Renal pelvis (tissue), 12 donors: ENCODE results near the gene RPL35A. TPM values are rescaled to one million over a fixed set of nuclear protein-coding genes. Genes with fewer than 3 reads are reported as not detected.
"Not testable (repeated sequence)": the region's sequence is repeated elsewhere in the genome, so short reads cannot be mapped to it uniquely, and the experiment has no call there.

Experiments used
- DNase-seq: peaks from one replicate; pipeline ENCODE4 v3.0.0-alpha.2; 2013
- long read RNA-seq, 16 experiments: transcript quantifications; one replicate each; lab custom pipeline, GENCODE V29; 2026
- polyA plus RNA-seq, 3 donors: library from polyadenylated mRNA; unstranded; fragments of 120-200 nt; gene quantifications; one replicate each; pipeline ENCODE4 v1.2.1, GENCODE V29; 2013; ENCODE audit not compliant: insufficient read length in 3 of 3

The RPL35A gene
- 1,000 to 10,000 TPM; 1,624 to 1,796 (median 1,751) TPM for polyA plus RNA-seq
- long read RNA-seq, donor 1, transcript RPL35A-205 (5 exons, 553 nt) = minor isoform, 52 of 2,975 reads
- long read RNA-seq, donor 1, transcript RPL35A-206 (5 exons, 1,444 nt) = major isoform, 1,335 of 2,975 reads
- long read RNA-seq, donor 1, transcript RPL35A-208 (4 exons, 677 nt) = minor isoform, 101 of 2,975 reads
- long read RNA-seq, donor 1, transcript RPL35A-207 (2 exons, 687 nt) = minor isoform, 71 of 2,975 reads
- long read RNA-seq, donor 1, partial matches to known transcripts = 1,248 of 2,975 reads
- long read RNA-seq, donor 1, other reads (novel, unspliced or antisense) = 142 of 2,975 reads
- long read RNA-seq, donor 2, transcript RPL35A-208 (4 exons, 677 nt) = minor isoform, 202 of 3,667 reads
- long read RNA-seq, donor 2, transcript RPL35A-205 (5 exons, 553 nt) = minor isoform, 77 of 3,667 reads
- long read RNA-seq, donor 2, transcript RPL35A-206 (5 exons, 1,444 nt) = major isoform, 1,660 of 3,667 reads
- long read RNA-seq, donor 2, transcript RPL35A-207 (2 exons, 687 nt) = minor isoform, 129 of 3,667 reads
- long read RNA-seq, donor 2, partial matches to known transcripts = 1,388 of 3,667 reads
- long read RNA-seq, donor 2, other reads (novel, unspliced or antisense) = 156 of 3,667 reads
- long read RNA-seq, donor 3, transcript RPL35A-206 (5 exons, 1,444 nt) = major isoform, 1,279 of 3,518 reads
- long read RNA-seq, donor 3, transcript RPL35A-205 (5 exons, 553 nt) = minor isoform, 39 of 3,518 reads
- long read RNA-seq, donor 3, transcript RPL35A-208 (4 exons, 677 nt) = minor isoform, 215 of 3,518 reads
- long read RNA-seq, donor 3, transcript RPL35A-207 (2 exons, 687 nt) = minor isoform, 153 of 3,518 reads
- long read RNA-seq, donor 3, partial matches to known transcripts = 1,655 of 3,518 reads
- long read RNA-seq, donor 3, other reads (novel, unspliced or antisense) = 132 of 3,518 reads
- long read RNA-seq, donor 4, transcript RPL35A-206 (5 exons, 1,444 nt) = major isoform, 1,860 of 4,381 reads
- long read RNA-seq, donor 4, transcript RPL35A-208 (4 exons, 677 nt) = minor isoform, 239 of 4,381 reads
- long read RNA-seq, donor 4, transcript RPL35A-207 (2 exons, 687 nt) = minor isoform, 185 of 4,381 reads
- long read RNA-seq, donor 4, transcript RPL35A-205 (5 exons, 553 nt) = minor isoform, 74 of 4,381 reads
- long read RNA-seq, donor 4, partial matches to known transcripts = 1,705 of 4,381 reads
- long read RNA-seq, donor 4, other reads (novel, unspliced or antisense) = 273 of 4,381 reads
- long read RNA-seq, donor 5, transcript RPL35A-205 (5 exons, 553 nt) = minor isoform, 33 of 1,680 reads
- long read RNA-seq, donor 5, transcript RPL35A-207 (2 exons, 687 nt) = minor isoform, 68 of 1,680 reads
- long read RNA-seq, donor 5, transcript RPL35A-206 (5 exons, 1,444 nt) = major isoform, 869 of 1,680 reads
- long read RNA-seq, donor 5, transcript RPL35A-208 (4 exons, 677 nt) = minor isoform, 44 of 1,680 reads
- long read RNA-seq, donor 5, partial matches to known transcripts = 566 of 1,680 reads
- long read RNA-seq, donor 5, other reads (novel, unspliced or antisense) = 77 of 1,680 reads
- long read RNA-seq, donor 6, transcript RPL35A-207 (2 exons, 687 nt) = minor isoform, 79 of 1,946 reads
- long read RNA-seq, donor 6, transcript RPL35A-208 (4 exons, 677 nt) = minor isoform, 65 of 1,946 reads
- long read RNA-seq, donor 6, transcript RPL35A-206 (5 exons, 1,444 nt) = major isoform, 953 of 1,946 reads
- long read RNA-seq, donor 6, transcript RPL35A-205 (5 exons, 553 nt) = minor isoform, 40 of 1,946 reads
- long read RNA-seq, donor 6, partial matches to known transcripts = 675 of 1,946 reads
- long read RNA-seq, donor 6, other reads (novel, unspliced or antisense) = 115 of 1,946 reads
- long read RNA-seq, donor 7, transcript RPL35A-209 (3 exons, 579 nt) = minor isoform, 41 of 3,600 reads
- long read RNA-seq, donor 7, transcript RPL35A-208 (4 exons, 677 nt) = minor isoform, 150 of 3,600 reads
- long read RNA-seq, donor 7, transcript RPL35A-207 (2 exons, 687 nt) = minor isoform, 216 of 3,600 reads
- long read RNA-seq, donor 7, transcript RPL35A-206 (5 exons, 1,444 nt) = major isoform, 1,563 of 3,600 reads
- long read RNA-seq, donor 7, partial matches to known transcripts = 1,422 of 3,600 reads
- long read RNA-seq, donor 7, other reads (novel, unspliced or antisense) = 159 of 3,600 reads
- long read RNA-seq, donor 8, transcript RPL35A-208 (4 exons, 677 nt) = minor isoform, 113 of 1,912 reads
- long read RNA-seq, donor 8, transcript RPL35A-206 (5 exons, 1,444 nt) = major isoform, 660 of 1,912 reads
- long read RNA-seq, donor 8, transcript RPL35A-205 (5 exons, 553 nt) = minor isoform, 19 of 1,912 reads
- long read RNA-seq, donor 8, transcript RPL35A-207 (2 exons, 687 nt) = minor isoform, 102 of 1,912 reads
- long read RNA-seq, donor 8, partial matches to known transcripts = 943 of 1,912 reads
- long read RNA-seq, donor 8, other reads (novel, unspliced or antisense) = 57 of 1,912 reads
- long read RNA-seq, donor 9, transcript RPL35A-206 (5 exons, 1,444 nt) = major isoform, 1,590 of 4,488 reads
- long read RNA-seq, donor 9, transcript RPL35A-207 (2 exons, 687 nt) = minor isoform, 173 of 4,488 reads
- long read RNA-seq, donor 9, transcript RPL35A-208 (4 exons, 677 nt) = minor isoform, 271 of 4,488 reads
- long read RNA-seq, donor 9, transcript RPL35A-205 (5 exons, 553 nt) = minor isoform, 59 of 4,488 reads
- long read RNA-seq, donor 9, partial matches to known transcripts = 2,150 of 4,488 reads
- long read RNA-seq, donor 9, other reads (novel, unspliced or antisense) = 204 of 4,488 reads
- long read RNA-seq, donor 10, transcript RPL35A-208 (4 exons, 677 nt) = minor isoform, 183 of 3,336 reads
- long read RNA-seq, donor 10, transcript RPL35A-205 (5 exons, 553 nt) = minor isoform, 46 of 3,336 reads
- long read RNA-seq, donor 10, transcript RPL35A-207 (2 exons, 687 nt) = minor isoform, 122 of 3,336 reads
- long read RNA-seq, donor 10, transcript RPL35A-206 (5 exons, 1,444 nt) = major isoform, 1,357 of 3,336 reads
- long read RNA-seq, donor 10, partial matches to known transcripts = 1,446 of 3,336 reads
- long read RNA-seq, donor 10, other reads (novel, unspliced or antisense) = 150 of 3,336 reads
- long read RNA-seq, donor 11, transcript RPL35A-206 (5 exons, 1,444 nt) = major isoform, 923 of 1,912 reads
- long read RNA-seq, donor 11, transcript RPL35A-208 (4 exons, 677 nt) = minor isoform, 64 of 1,912 reads
- long read RNA-seq, donor 11, transcript RPL35A-207 (2 exons, 687 nt) = minor isoform, 85 of 1,912 reads
- long read RNA-seq, donor 11, transcript RPL35A-205 (5 exons, 553 nt) = minor isoform, 28 of 1,912 reads
- long read RNA-seq, donor 11, partial matches to known transcripts = 702 of 1,912 reads
- long read RNA-seq, donor 11, other reads (novel, unspliced or antisense) = 91 of 1,912 reads
- long read RNA-seq, donor 12, transcript RPL35A-207 (2 exons, 687 nt) = minor isoform, 94 of 3,807 reads
- long read RNA-seq, donor 12, transcript RPL35A-206 (5 exons, 1,444 nt) = major isoform, 1,784 of 3,807 reads
- long read RNA-seq, donor 12, transcript RPL35A-205 (5 exons, 553 nt) = minor isoform, 48 of 3,807 reads
- long read RNA-seq, donor 12, transcript RPL35A-208 (4 exons, 677 nt) = minor isoform, 265 of 3,807 reads
- long read RNA-seq, donor 12, partial matches to known transcripts = 1,386 of 3,807 reads
- long read RNA-seq, donor 12, other reads (novel, unspliced or antisense) = 187 of 3,807 reads
- long read RNA-seq, donor 13, transcript RPL35A-205 (5 exons, 553 nt) = minor isoform, 36 of 2,438 reads
- long read RNA-seq, donor 13, transcript RPL35A-206 (5 exons, 1,444 nt) = major isoform, 901 of 2,438 reads
- long read RNA-seq, donor 13, transcript RPL35A-208 (4 exons, 677 nt) = minor isoform, 153 of 2,438 reads
- long read RNA-seq, donor 13, transcript RPL35A-207 (2 exons, 687 nt) = minor isoform, 117 of 2,438 reads
- long read RNA-seq, donor 13, partial matches to known transcripts = 1,109 of 2,438 reads
- long read RNA-seq, donor 13, other reads (novel, unspliced or antisense) = 97 of 2,438 reads
- long read RNA-seq, donor 14 = 0 reads
- long read RNA-seq, donor 15, transcript RPL35A-205 (5 exons, 553 nt) = minor isoform, 55 of 3,832 reads
- long read RNA-seq, donor 15, transcript RPL35A-206 (5 exons, 1,444 nt) = major isoform, 1,748 of 3,832 reads
- long read RNA-seq, donor 15, transcript RPL35A-207 (2 exons, 687 nt) = minor isoform, 140 of 3,832 reads
- long read RNA-seq, donor 15, transcript RPL35A-208 (4 exons, 677 nt) = minor isoform, 190 of 3,832 reads
- long read RNA-seq, donor 15, partial matches to known transcripts = 1,495 of 3,832 reads
- long read RNA-seq, donor 15, other reads (novel, unspliced or antisense) = 167 of 3,832 reads
- long read RNA-seq, donor 16, transcript RPL35A-208 (4 exons, 677 nt) = minor isoform, 280 of 4,680 reads
- long read RNA-seq, donor 16, transcript RPL35A-206 (5 exons, 1,444 nt) = major isoform, 1,594 of 4,680 reads
- long read RNA-seq, donor 16, transcript RPL35A-207 (2 exons, 687 nt) = minor isoform, 230 of 4,680 reads
- long read RNA-seq, donor 16, transcript RPL35A-205 (5 exons, 553 nt) = minor isoform, 62 of 4,680 reads
- long read RNA-seq, donor 16, partial matches to known transcripts = 2,259 of 4,680 reads
- long read RNA-seq, donor 16, other reads (novel, unspliced or antisense) = 211 of 4,680 reads

DNA sequence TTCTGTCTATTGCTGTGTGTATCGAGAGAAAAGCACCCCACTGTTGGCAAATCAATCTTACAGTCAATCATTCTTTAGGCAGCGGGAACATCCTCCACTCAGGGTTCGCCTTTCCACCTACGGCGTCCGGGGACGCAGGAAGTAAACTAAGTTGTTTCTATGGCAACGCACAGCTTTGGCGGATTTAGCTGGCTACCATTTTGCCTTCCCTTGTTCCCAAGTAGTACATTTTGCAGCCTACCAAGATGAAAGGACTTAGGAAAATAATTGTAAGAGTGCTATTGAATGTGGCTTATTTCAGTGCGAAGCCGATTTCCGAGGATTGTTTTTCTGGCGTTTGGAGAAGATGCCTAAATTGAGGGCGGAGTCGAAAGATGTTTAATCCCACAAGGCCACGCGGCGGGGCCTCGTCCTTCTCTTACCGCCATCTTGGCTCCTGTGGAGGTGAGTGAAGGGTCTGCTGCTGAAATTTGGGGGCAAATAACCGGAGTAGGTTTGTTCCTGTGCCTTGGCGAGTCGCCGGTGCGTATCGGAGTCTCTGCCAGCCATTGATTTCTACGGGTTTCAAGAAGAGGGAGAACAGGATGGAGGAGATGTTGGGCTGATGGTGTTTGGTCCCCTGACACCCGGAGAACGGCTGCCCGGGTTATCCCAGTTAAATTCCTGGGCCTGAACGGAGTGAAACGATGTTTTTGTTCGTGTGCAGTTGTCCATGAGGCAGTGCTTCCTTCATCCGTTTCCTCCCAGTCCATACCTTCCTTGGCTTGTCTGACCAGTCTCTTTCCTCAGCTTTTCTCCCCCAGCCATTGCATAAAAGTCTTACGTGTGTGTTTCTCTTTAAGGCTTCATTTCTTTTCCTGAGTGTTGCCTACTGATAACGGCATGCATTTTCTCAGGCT lies at the start of gene RPL35A:
TSS of gene RPL35A (plus strand) at position 413 of the 899 bp plus-strand sequence. CDS start 778 bp downstream, outside the sequence.
- DNase-seq = peak; percentile 96

DNA sequence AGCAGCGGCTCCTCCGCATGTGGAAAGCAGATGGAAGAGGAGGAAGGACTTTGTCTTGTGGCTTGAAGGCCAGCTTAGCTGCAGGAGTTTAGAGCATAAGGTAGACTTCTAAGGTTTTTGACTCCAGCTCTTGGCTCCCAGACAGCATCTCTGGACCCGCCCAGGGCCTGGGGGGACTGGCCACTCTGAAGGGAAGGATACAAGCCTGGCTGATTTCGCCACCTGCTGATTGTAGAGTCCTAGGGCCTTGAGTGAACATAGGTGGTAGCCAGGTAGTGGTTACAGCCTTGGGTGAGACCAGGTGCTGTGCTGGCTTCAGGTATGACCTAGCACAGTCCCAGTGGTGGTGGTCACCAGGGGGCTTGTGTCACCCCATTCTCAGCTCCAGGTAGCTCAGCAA lies 48.4 kb upstream of the RPL35A start:
- DNase-seq = no peak

DNA sequence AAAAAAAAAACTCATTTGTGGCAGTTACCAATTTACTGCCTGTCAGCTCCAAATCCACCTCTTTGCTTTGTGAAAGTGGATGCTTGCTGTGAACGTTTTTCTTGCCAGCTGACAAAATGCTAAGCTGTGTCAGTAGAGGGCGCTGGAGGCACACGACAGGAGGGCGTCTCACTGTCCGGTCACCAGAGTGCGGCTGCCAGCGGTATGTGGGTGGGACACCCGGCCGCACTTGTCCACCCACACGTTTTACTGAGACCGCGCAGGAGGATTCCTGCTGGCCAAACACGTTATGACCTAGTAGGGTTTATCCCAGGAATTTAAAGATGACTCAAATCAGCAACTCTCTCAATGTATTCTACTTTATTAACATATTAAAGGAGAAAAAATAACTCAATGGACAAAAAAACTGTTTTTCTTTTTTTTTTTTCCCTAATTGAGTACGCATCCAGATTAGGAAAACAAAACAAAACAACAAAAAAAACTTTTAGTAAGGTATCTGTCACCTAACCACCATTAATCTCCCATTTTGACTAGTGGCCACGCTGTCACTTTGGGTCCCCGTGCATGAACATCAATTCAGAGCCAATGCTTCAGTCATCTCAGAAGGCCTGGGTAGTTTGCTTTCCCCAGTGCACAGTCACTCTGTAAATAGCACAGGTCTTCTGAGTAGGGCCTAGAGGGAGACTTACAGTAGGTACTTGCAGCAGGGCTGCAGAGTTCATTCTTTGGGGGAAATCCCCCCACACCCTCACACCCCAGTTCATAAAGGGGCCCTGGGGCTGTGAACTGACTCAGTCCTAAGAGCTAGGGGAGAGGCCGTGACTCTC lies 43.8 kb upstream of the RPL35A start:
- peak; percentile 88 for DNase-seq

DNA sequence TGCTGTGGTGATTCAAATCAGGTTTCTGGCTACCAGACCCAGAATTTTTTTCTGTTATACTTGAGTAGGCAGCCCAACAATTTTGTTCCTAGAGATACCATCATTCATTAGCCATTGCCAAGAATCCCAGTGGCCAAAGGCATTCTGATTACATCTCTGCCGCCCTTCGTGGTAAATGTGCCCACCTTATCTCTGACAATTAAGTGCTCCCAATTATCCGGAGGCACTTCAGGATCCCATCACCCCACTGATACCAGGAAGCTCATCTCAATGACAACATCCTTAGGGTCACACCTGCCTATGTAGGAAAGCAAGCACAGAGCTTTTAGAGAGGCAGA lies 43.2 kb upstream of the RPL35A start:
- DNase-seq = no peak

DNA sequence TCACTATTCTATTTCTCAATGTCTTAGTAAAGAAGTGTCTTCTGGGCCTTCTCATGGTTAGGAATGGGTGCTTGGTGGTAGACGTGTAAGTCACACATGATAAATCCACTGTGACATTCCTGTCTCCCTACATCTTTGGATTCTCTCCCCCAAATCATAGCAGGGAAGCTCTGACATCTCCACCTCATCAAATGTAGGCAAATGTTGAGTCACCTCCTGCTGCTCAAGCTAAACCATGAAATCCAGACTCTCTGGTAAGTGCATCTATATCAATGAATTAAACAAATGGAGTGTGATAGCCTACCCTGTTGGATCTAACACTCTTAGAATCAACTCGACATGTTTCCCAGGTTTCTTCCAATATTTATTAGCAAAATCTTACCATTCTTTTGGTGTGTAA lies 42.8 kb upstream of the RPL35A start:
- DNase-seq = no peak

DNA sequence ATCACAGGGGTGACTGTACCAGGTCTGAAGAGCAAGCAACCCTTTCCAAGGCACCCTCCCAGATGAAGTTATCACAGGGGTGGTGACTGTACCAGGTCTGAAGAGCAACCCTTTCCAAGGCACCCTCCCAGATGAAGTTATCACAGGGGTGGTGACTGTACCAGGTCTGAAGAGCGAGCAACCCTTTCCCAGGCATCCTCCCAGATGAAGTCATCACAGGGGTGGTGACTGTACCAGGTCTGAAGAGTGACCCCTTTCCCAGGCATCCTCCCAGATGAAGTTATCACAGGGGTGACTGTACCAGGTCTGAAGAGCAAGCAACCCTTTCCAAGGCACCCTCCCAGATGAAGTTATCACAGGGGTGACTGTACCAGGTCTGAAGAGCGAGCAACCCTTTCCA lies 41.4 kb upstream of the RPL35A start:
- not testable (repeated sequence) for DNase-seq

DNA sequence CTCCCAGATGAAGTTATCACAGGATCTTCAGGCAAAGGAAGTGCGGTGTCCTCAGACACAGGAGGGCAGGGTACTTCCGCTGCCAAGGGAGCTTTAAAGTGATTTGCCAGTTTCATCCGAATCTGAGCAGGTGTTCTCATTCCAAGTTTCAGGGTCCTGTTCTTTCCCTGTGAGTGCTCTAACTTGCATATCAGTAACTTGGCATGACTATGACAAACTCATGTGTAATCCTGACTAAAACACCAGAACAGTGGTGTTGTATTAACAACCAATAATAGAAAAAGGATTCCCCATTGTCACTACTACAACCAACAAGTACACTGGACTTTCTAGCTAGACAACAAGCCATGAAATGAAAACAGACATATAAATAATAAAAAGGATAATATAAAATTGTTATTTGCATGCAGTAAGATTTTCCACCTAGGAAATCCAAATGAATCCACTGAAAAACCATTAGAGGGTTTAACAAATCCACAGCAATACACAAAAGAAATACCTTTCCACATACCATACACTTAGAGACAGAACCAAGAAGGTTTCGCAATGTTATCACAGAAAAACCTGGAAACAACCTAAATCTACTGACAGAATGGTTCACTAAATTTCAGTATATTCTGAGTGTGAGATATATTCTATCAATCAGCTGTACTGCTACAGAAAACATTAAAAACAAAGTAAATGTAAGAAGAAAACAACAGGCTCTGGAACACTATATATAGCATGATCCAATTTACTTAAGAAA lies 40.9 kb upstream of the RPL35A start:
- DNase-seq = no peak

DNA sequence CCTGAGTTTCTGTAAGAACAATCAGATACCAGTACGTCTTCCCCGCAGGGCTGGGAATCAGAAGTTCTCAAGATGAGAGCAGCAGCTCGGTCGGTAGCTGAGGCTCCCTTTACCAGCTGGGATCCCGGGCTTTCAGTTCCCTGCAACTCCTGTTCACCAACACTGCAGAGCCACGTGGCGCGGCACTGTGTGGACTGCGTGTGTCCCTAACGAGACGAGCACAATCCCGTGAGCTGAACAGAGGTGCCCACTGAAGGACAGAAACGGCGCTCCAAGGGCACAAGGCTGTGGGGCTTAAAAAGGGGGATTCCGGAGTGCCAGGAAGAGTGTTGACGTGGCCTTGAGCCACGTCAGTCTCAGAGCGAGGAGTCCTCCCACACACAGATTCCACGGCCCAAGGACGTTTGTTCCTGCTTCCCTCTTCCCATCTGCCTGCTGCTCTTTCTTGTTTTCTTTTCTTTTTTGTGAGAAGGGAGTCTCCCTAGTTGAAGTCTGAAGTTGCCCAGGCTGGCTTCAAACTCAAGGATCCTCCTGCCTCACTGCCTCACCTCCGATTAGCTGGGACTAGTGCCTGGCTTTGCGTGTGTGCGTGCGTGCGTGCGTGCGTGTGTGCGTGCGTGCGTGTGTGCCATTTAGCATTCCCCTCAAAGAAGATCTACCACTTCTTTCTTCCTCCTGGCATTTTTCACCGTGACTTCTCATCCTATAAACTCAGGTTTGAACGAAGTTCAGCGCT lies 37.1 kb upstream of the RPL35A start:
- DNase-seq = no peak

DNA sequence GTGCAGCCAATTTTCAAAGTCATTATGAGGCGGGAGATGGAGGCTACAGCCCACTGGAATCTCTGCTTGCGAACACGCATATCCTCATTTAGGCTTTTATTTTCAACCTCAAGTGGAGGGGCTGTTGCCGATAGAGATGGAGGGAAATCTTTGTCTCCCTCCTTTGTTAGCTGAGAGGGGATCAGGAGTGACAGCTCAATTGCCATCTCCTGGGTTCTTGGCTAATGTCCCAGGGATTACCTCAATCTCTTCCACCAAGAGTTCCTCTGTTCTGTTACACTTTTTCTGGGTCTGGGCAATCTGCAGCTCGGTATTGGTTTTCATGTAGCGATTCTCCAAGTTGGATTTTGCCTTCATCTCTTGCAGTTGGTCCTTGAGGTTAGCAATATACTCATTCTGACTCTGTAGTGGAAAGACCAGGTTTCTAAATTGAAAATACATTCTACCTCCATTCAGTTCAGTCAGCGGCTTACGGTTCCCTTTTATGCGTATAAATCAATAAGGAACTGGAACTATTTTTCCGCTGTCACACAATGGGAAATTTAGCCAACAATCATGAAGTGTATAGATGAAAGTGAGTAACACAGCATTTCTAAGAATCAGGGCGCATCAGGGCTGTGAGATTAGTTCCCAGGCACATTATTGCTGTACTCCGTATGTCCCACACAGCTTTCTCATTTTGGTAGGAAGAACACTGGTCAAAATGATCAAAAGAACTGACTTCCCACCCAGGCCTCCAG lies 36.2 kb upstream of the RPL35A start:
- no peak for DNase-seq
